IPS-18a (cell line): ENCODE data around the gene RAB23.
"Not testable (repeated sequence)": the region's sequence is repeated elsewhere in the genome, so short reads cannot be mapped to it uniquely, and the experiment has no call there.

ENCODE experiments used
- H3K27ac ChIP-seq: one replicate; pipeline ENCODE4 v1.5.1; 2013; ENCODE audit warnings: low read length
- H3K27me3 ChIP-seq: one replicate; pipeline ENCODE4 v1.6.1; 2013; ENCODE audit warnings: mild to moderate bottlenecking, low read length; ENCODE audit not compliant: control insufficient read depth, insufficient read depth
- H3K36me3 ChIP-seq: one replicate; pipeline ENCODE4 v1.6.1; 2013; ENCODE audit warnings: low read depth, low read length; ENCODE audit not compliant: control insufficient read depth
- H3K4me1 ChIP-seq: one replicate; pipeline ENCODE4 v1.6.1; 2013; ENCODE audit warnings: low read depth, low read length; ENCODE audit not compliant: control insufficient read depth
- H3K4me3 ChIP-seq: one replicate; pipeline ENCODE4 v1.5.1; 2013; ENCODE audit warnings: low read length
- H3K9ac ChIP-seq: one replicate; pipeline ENCODE4 v1.6.1; 2013; ENCODE audit warnings: mild to moderate bottlenecking, low read length, moderate library complexity
- H3K9me3 ChIP-seq: one replicate; pipeline ENCODE4 v1.6.1; 2013; ENCODE audit warnings: low read depth, low read length; ENCODE audit not compliant: control insufficient read depth

RAB23 gene

GRCh38 chr6:57255451-57256169 lies 33.5 kb upstream of the RAB23 start:
- no peak overlapping the region for H3K4me3 ChIP-seq
- H3K4me1 ChIP-seq: no peaks in the 10 kb centered on the region
- no peak overlapping the region for H3K27ac ChIP-seq
- no peaks in the 10 kb centered on the region for H3K27me3 ChIP-seq
- no peaks in the 10 kb centered on the region for H3K9me3 ChIP-seq
- no peak overlapping the region for H3K9ac ChIP-seq
- no peaks in the 10 kb centered on the region for H3K36me3 ChIP-seq

GRCh38 chr6:57254055-57254717 lies 32.1 kb upstream of the RAB23 start:
- Histone ChIP-seq H3K9ac (no peak overlapping the region), H3K27ac (no peak overlapping the region), H3K27me3 (no peaks in the 10 kb centered on the region)

GRCh38 chr6:57252975-57253374 lies 30.9 kb upstream of the RAB23 start:
- Histone ChIP-seq H3K36me3 (no peaks in the 10 kb centered on the region), H3K27ac (no peak overlapping the region)

More at GRCh38 chr6:57254055-57254717, 32.1 kb upstream of the RAB23 start:
- Histone ChIP-seq H3K4me1 (no peaks in the 10 kb centered on the region), H3K9me3 (no peaks in the 10 kb centered on the region), H3K36me3 (no peaks in the 10 kb centered on the region), H3K4me3 (no peak overlapping the region)

GRCh38 chr6:57252137-57252536 lies 30.0 kb upstream of the RAB23 start:
- Histone ChIP-seq H3K4me1 (no peaks in the 10 kb centered on the region), H3K27ac (no peak overlapping the region), H3K9ac (no peak overlapping the region), H3K9me3 (no peaks in the 10 kb centered on the region), H3K4me3 (no peak overlapping the region), H3K36me3 (no peaks in the 10 kb centered on the region), H3K27me3 (no peaks in the 10 kb centered on the region)

More at GRCh38 chr6:57252975-57253374, 30.9 kb upstream of the RAB23 start:
- H3K27me3 ChIP-seq: no peaks in the 10 kb centered on the region
- no peaks in the 10 kb centered on the region for H3K9me3 ChIP-seq
- no peak overlapping the region for H3K4me3 ChIP-seq
- no peaks in the 10 kb centered on the region for H3K4me1 ChIP-seq
- H3K9ac ChIP-seq: no peak overlapping the region

- Histone ChIP-seq H3K4me3 (no peak overlapping the region), H3K4me1 (no peaks in the 10 kb centered on the region), H3K36me3 (no peaks in the 10 kb centered on the region), H3K27me3 (no peaks in the 10 kb centered on the region), H3K9ac (no peak overlapping the region), H3K27ac (no peak overlapping the region), H3K9me3 (no peaks in the 10 kb centered on the region)
Observed at GRCh38 chr6:57250348-57250747, 28.2 kb upstream of the RAB23 start.

- H3K4me1 ChIP-seq: no peaks in the 10 kb centered on the region
- no peaks in the 10 kb centered on the region for H3K27me3 ChIP-seq
- no peak overlapping the region for H3K27ac ChIP-seq
Observed at GRCh38 chr6:57248311-57248895, 26.3 kb upstream of the RAB23 start.

GRCh38 chr6:57247603-57248002 lies 25.5 kb upstream of the RAB23 start:
- no peak overlapping the region for H3K4me3 ChIP-seq
- H3K36me3 ChIP-seq: no peaks in the 10 kb centered on the region
- no peak overlapping the region for H3K9ac ChIP-seq
- H3K27me3 ChIP-seq: no peaks in the 10 kb centered on the region
- no peaks in the 10 kb centered on the region for H3K9me3 ChIP-seq
- no peaks in the 10 kb centered on the region for H3K4me1 ChIP-seq
- no peak overlapping the region for H3K27ac ChIP-seq

More at GRCh38 chr6:57248311-57248895, 26.3 kb upstream of the RAB23 start:
- Histone ChIP-seq H3K4me3 (no peak overlapping the region), H3K9me3 (no peaks in the 10 kb centered on the region), H3K36me3 (no peaks in the 10 kb centered on the region), H3K9ac (no peak overlapping the region)

GRCh38 chr6:57246307-57246706 lies 24.2 kb upstream of the RAB23 start:
- Histone ChIP-seq H3K9me3 (no peaks in the 10 kb centered on the region), H3K27ac (no peak overlapping the region), H3K27me3 (no peaks in the 10 kb centered on the region), H3K36me3 (no peaks in the 10 kb centered on the region), H3K9ac (no peak overlapping the region), H3K4me1 (no peaks in the 10 kb centered on the region), H3K4me3 (no peak overlapping the region)

- Histone ChIP-seq H3K9me3 (no peaks in the 10 kb centered on the region), H3K27ac (no peak overlapping the region), H3K4me1 (no peaks in the 10 kb centered on the region), H3K4me3 (no peak overlapping the region), H3K9ac (no peak overlapping the region), H3K36me3 (no peaks in the 10 kb centered on the region), H3K27me3 (no peaks in the 10 kb centered on the region)
Observed at GRCh38 chr6:57243954-57244353, 21.8 kb upstream of the RAB23 start.

- H3K36me3 ChIP-seq, H3K9ac ChIP-seq, H3K4me1 ChIP-seq, H3K27me3 ChIP-seq, H3K4me3 ChIP-seq, H3K27ac ChIP-seq, H3K9me3 ChIP-seq: not testable (repeated sequence)
Observed at GRCh38 chr6:57243526-57243925, 21.4 kb upstream of the RAB23 start.

- H3K36me3 ChIP-seq: no peaks in the 10 kb centered on the region
- no peaks in the 10 kb centered on the region for H3K27me3 ChIP-seq
- H3K4me1 ChIP-seq: no peaks in the 10 kb centered on the region
- H3K4me3 ChIP-seq: no peak overlapping the region
- H3K27ac ChIP-seq: no peak overlapping the region
- H3K9ac ChIP-seq: no peak overlapping the region
- H3K9me3 ChIP-seq: no peaks in the 10 kb centered on the region
Observed at GRCh38 chr6:57242505-57242904, 20.4 kb upstream of the RAB23 start.
